GM21723 (cell line): ENCODE data around the gene PRSS57.
"Not testable (repeated sequence)": the region's sequence is repeated elsewhere in the genome, so short reads cannot be mapped to it uniquely, and the experiment has no call there.

Experiments used
- ATAC-seq: cut with Tn5 transposase; IDR thresholded peaks from one replicate; pipeline ENCODE4 v1.9.1; 2021; ENCODE audit warnings: mild to moderate bottlenecking, moderate library complexity; ENCODE audit not compliant: unreplicated experiment

PRSS57 gene

GRCh38 chr19:695352-695949, at the start of gene PRSS57:
Gene PRSS57, minus strand, starts transcription at chr19:695452. Its CDS starts 22 bp downstream, at chr19:695430.
- no peak for ATAC-seq

- no peak for ATAC-seq
Measured at GRCh38 chr19:743168-743687, 48.0 kb upstream of the PRSS57 start.

- ATAC-seq = no peak
Measured at GRCh38 chr19:742540-743075, 47.4 kb upstream of the PRSS57 start.

- no peak for ATAC-seq
Measured at GRCh38 chr19:741506-742131, 46.4 kb upstream of the PRSS57 start.

- not testable (repeated sequence) for ATAC-seq
Measured at GRCh38 chr19:740816-741505, 45.7 kb upstream of the PRSS57 start.

- no peak for ATAC-seq
Measured at GRCh38 chr19:739998-740715, 44.9 kb upstream of the PRSS57 start.

GRCh38 chr19:738509-739128, 43.4 kb upstream of the PRSS57 start:
- ATAC-seq = no peak

- no peak for ATAC-seq
Measured at GRCh38 chr19:737591-738093, 42.4 kb upstream of the PRSS57 start.

GRCh38 chr19:736125-736524, 40.9 kb upstream of the PRSS57 start:
- no peak for ATAC-seq

GRCh38 chr19:734716-735115, 39.5 kb upstream of the PRSS57 start:
- ATAC-seq = no peak

- no peak for ATAC-seq
Measured at GRCh38 chr19:732148-733069, 37.2 kb upstream of the PRSS57 start.

GRCh38 chr19:731000-731399, 35.7 kb upstream of the PRSS57 start:
- no peak for ATAC-seq

- no peak for ATAC-seq
Measured at GRCh38 chr19:729965-730668, 34.9 kb upstream of the PRSS57 start.

GRCh38 chr19:729564-729963, 34.3 kb upstream of the PRSS57 start:
- not testable (repeated sequence) for ATAC-seq

GRCh38 chr19:728011-728410, 32.8 kb upstream of the PRSS57 start:
- no peak for ATAC-seq

- ATAC-seq = no peak
Measured at GRCh38 chr19:726993-727956, 32.0 kb upstream of the PRSS57 start.

- no peak for ATAC-seq
Measured at GRCh38 chr19:725461-726089, 30.3 kb upstream of the PRSS57 start.
